HepG2 (cell line): ENCODE results near the gene THRSP. TPM values are rescaled to one million over a fixed set of nuclear protein-coding genes. Genes with fewer than 3 reads are reported as not detected.
A peak's percentile ranks its signal among the peaks of the same experiment; 100 is the strongest.

Experiments used
- ATAC-seq: fragments of 200-7000 bp; cut with Tn5 transposase; 3 replicates; pipeline ENCODE4 v1.9.1; 2020; ENCODE audit warnings: mild to moderate bottlenecking, moderate library complexity
- BruUV-seq: library from RNA; stranded (reverse); fragments of 400-500 nt; replicated peaks from 2 replicates; lab custom pipeline; 2021; lab: Mats Ljungman, UMichigan
- CTCF ChIA-PET: fragments of 300-600 bp; formaldehyde crosslinking; extraction: SDS; loops from one replicate; lab custom pipeline; 2021; ENCODE audit warnings: low total read pairs, inconsistent platforms, low intra/inter-chr PET ratio; lab: Yijun Ruan, JAX
- POLR2A ChIA-PET: fragments of 350-600 bp; sonication (Branson Sonifier 250); formaldehyde crosslinking; loops from one replicate; lab custom pipeline; 2020; ENCODE audit warnings: antibody characterized with exemption, inconsistent platforms; lab: Yijun Ruan, JAX
- DNase-seq: peaks from one replicate; pipeline ENCODE4 v3.0.0-alpha.2; 2015; ENCODE audit warnings: low spot score
- FAIRE-seq: peaks from 3 replicates; lab custom pipeline; 2011; peaks lifted over from hg19 to GRCh38; lab: Jason Lieb, UNC
- H2AFZ ChIP-seq: one replicate; pipeline ENCODE4 v1.6.1; 2011; ENCODE audit warnings: low read length, inconsistent platforms
- H3K27ac ChIP-seq: fragments of 300-600 bp; 3 replicates; pipeline ENCODE4 v1.8.0; 2011; ENCODE audit warnings: mixed run types, mild to moderate bottlenecking, mixed read lengths, low read length, inconsistent platforms; ENCODE audit not compliant: insufficient read depth; ENCODE audit errors: extremely low read length
- H3K27me3 ChIP-seq, 2 experiments: fragments of 200-600 bp in 1 of 2; 2 replicates in 1 of 2; 3 replicates in 1 of 2; pipeline versions ENCODE4 v1.6.0 to v1.8.0; 2011; ENCODE audit warnings: low read length in 2 of 2, mild to moderate bottlenecking in 2 of 2, moderate library complexity in 2 of 2, inconsistent platforms in 1 of 2; ENCODE audit not compliant: insufficient read depth in 2 of 2, control insufficient read depth in 1 of 2
- H3K36me3 ChIP-seq, 2 experiments: fragments of 200-600 bp in 1 of 2; replicated peaks in 1 of 2; 2 replicates in 1 of 2; 3 replicates in 1 of 2; pipeline versions ENCODE4 v1.5.1 to v1.8.0; 2011; ENCODE audit warnings: low read length in 2 of 2, inconsistent platforms in 1 of 2; ENCODE audit not compliant: insufficient read depth in 2 of 2, control insufficient read depth in 1 of 2
- H3K4me1 ChIP-seq: 2 replicates; pipeline ENCODE4 v1.5.1; 2012; ENCODE audit warnings: low read length, inconsistent platforms; ENCODE audit not compliant: insufficient read depth
- H3K4me2 ChIP-seq: 2 replicates; pipeline ENCODE4 v1.6.0; 2011; ENCODE audit warnings: low read depth, low read length, inconsistent platforms
- H3K4me3 ChIP-seq, 3 experiments: fragments of 200-600 bp in 1 of 3; sonication (generic), shearing (Covaris generic) in 1 of 3; replicated peaks in 1 of 3; 2 replicates each; pipeline ENCODE4 v1.5.1; 2011 to 2016; ENCODE audit warnings: low read length in 3 of 3, inconsistent platforms in 2 of 3, low read depth in 2 of 3, mild to moderate bottlenecking in 2 of 3, control low read depth in 1 of 3, mixed read lengths in 1 of 3; ENCODE audit not compliant: insufficient read depth in 1 of 3
- H3K79me2 ChIP-seq: one replicate; pipeline ENCODE4 v1.6.1; 2011; ENCODE audit warnings: low read length, inconsistent platforms; ENCODE audit not compliant: insufficient read depth
- H3K9ac ChIP-seq: 2 replicates; pipeline ENCODE4 v1.6.0; 2011; ENCODE audit warnings: mild to moderate bottlenecking, low read depth, low read length, inconsistent platforms; ENCODE audit not compliant: insufficient read depth
- H3K9me3 ChIP-seq: 2 replicates; pipeline ENCODE4 v1.5.1; 2012; ENCODE audit warnings: mild to moderate bottlenecking, low read length
- H4K20me1 ChIP-seq: 2 replicates; pipeline ENCODE4 v1.6.0; 2011; ENCODE audit warnings: inconsistent platforms, mild to moderate bottlenecking, low read length, moderate library complexity; ENCODE audit not compliant: insufficient read depth
- ATM ChIP-seq: fragments of 450-650 bp; IDR thresholded peaks from 2 replicates; pipeline ENCODE4 v1.7.1; 2017; ENCODE audit warnings: mild to moderate bottlenecking, borderline replicate concordance
- CAMTA2 ChIP-seq: sonication (generic); formaldehyde crosslinking; IDR thresholded peaks from 2 replicates; pipeline ENCODE4 v1.4.0; 2020; ENCODE audit warnings: mild to moderate bottlenecking, missing genetic modification reagents, borderline replicate concordance
- CEBPG ChIP-seq: IDR thresholded peaks from 2 replicates; pipeline ENCODE4 v1.6.1; 2016
- EHMT2 ChIP-seq: fragments of 200-600 bp; sonication (generic); IDR thresholded peaks from 2 replicates; pipeline ENCODE4 v1.7.0; 2017; ENCODE audit warnings: antibody characterized with exemption, low read depth, low read length, borderline replicate concordance
- HDAC2 ChIP-seq: sonication (generic); formaldehyde crosslinking; IDR thresholded peaks from 2 replicates; pipeline ENCODE4 v1.4.0; 2020; ENCODE audit warnings: missing genetic modification reagents
- LRRFIP1 ChIP-seq: sonication (generic); formaldehyde crosslinking; conservative IDR thresholded peaks from 2 replicates; pipeline ENCODE4 v1.4.0; 2020; ENCODE audit warnings: missing genetic modification reagents
- NFE2L1 ChIP-seq: sonication (generic); formaldehyde crosslinking; IDR thresholded peaks from 2 replicates; pipeline ENCODE4 v1.4.0; 2020; ENCODE audit warnings: missing genetic modification reagents, mild to moderate bottlenecking, borderline replicate concordance
- USF2 ChIP-seq, 2 experiments: sonication (generic) in 1 of 2; formaldehyde crosslinking in 1 of 2; IDR thresholded peaks; 2 replicates each; pipeline versions ENCODE4 v1.5.1 to v1.6.1; 2011 to 2020; ENCODE audit warnings: borderline replicate concordance in 1 of 2, low read depth in 1 of 2, low read length in 1 of 2, mild to moderate bottlenecking in 1 of 2, missing genetic modification reagents in 1 of 2, moderate library complexity in 1 of 2
- ZFP1 ChIP-seq: IDR thresholded peaks from 2 replicates; pipeline ENCODE4 v1.6.1; 2016
- ZNF136 ChIP-seq: sonication (generic); formaldehyde crosslinking; IDR thresholded peaks from 2 replicates; pipeline ENCODE4 v1.8.1; 2022; ENCODE audit warnings: low read depth, mild to moderate bottlenecking, moderate library complexity, missing genetic modification reagents
- ZNF251 ChIP-seq: sonication (generic); formaldehyde crosslinking; IDR thresholded peaks from 2 replicates; pipeline ENCODE4 v1.9.0; 2021; ENCODE audit warnings: mild to moderate bottlenecking, missing genetic modification reagents
- ZNF839 ChIP-seq: sonication (generic); formaldehyde crosslinking; IDR thresholded peaks from 2 replicates; pipeline ENCODE4 v1.4.0; 2020; ENCODE audit warnings: missing genetic modification reagents, mild to moderate bottlenecking, borderline replicate concordance
- WGBS: methylation state at CpG from one replicate; pipeline ENCODE4 v1.1.6; 2017; ENCODE audit warnings: low lambda C conversion rate; 5-methylcytosine and 5-hydroxymethylcytosine counted together
- in situ Hi-C: cut with HindIII; loops from 2 replicates; pipeline ENCODE4 v1.10.0; 2017; ENCODE audit warnings: low pct_unique_long_range_greater_than_20kb; ENCODE audit not compliant: extremely low pct_ligation_motif_present
- intact Hi-C: fragments of 100-400 bp; cut with micrococcal nuclease; formaldehyde crosslinking; loops from one replicate; pipeline ENCODE4 v1.10.0; 2022; ENCODE audit not compliant: unreplicated experiment
- polyA plus RNA-seq, 8 experiments: library from polyadenylated mRNA; depleted of rRNA in 3 of 8; stranded (reverse) in 7 of 8; unstranded in 1 of 8; fragments of >200 nt; fragmentation: Illumina TruSeq in 4 of 8; extraction: Trizol in 4 of 8; gene quantifications; 2 replicates each; pipeline versions ENCODE4 v1.2.1 to v1.2.3, GENCODE V29; 2011 to 2016; ENCODE audit warnings: low read depth in 4 of 8, missing spikeins in 1 of 8, mixed read lengths in 1 of 8; ENCODE audit not compliant: insufficient read depth in 1 of 8
- total RNA-seq, 5 experiments: library from RNA; depleted of rRNA; stranded (reverse); fragments of >200 nt; fragmentation: Illumina TruSeq; extraction: Trizol; gene quantifications; 2 replicates each; pipeline ENCODE4 v1.2.3, GENCODE V29; 2016; ENCODE audit warnings: low read depth in 1 of 5

Gene THRSP
- total and polyA plus RNA-seq, 2 of the 13 experiments (the other 11 are each of a cell fraction or from before 2014, with no cell fraction given) = 0.13 to 0.58 TPM

GRCh38 chr11:78079232-78080083 is 15.8 kb downstream of the THRSP start, which contains the start of gene NDUFC2:
NDUFC2 (minus strand) TSS chr11:78079862; CDS start chr11:78079744, 118 bp downstream.
- H3K27me3 ChIP-seq = no peaks in the 10 kb centered on the region; a peak in 1 of 5 replicates
- WGBS = under 1% methylated on average over 20 of the region's 68 CpGs
- peak within 1 kb of the TSS; percentile 86 to 96 (median 88) for H3K4me3 ChIP-seq
- FAIRE-seq = peak; percentile 50
- in situ Hi-C loops (no loop called here), intact Hi-C loops (loop anchor here (2.0 to 5.0 kb wide), 2 partner anchors 59 to 108 kb away; partner anchors contain the start of genes ALG8, KCTD21 and USP35)
- peak within 1 kb of the TSS; percentile 84 for H3K4me2 ChIP-seq
- H3K36me3 ChIP-seq = peaks cover 0 to 17% of the 10 kb centered on the region in 2 experiments; a peak in 3 of 5 replicates
- H3K9me3 ChIP-seq = no peaks in the 10 kb centered on the region
- peak within 1 kb of the TSS; percentile 96 for H3K9ac ChIP-seq
- peaks cover 57% of the 10 kb centered on the region for H3K79me2 ChIP-seq
- POLR2A ChIA-PET = interaction anchor here (1.0 to 5.0 kb wide), 13 partner anchors 7 to 495 kb away, joined by 4 to 37 read pairs (median 9); partner anchors contain the start of genes ALG8, INTS4, KCTD21 and NARS2
- H2AFZ ChIP-seq = peak within 1 kb of the TSS; percentile 18
- peaks cover 27% of the 10 kb centered on the region for H4K20me1 ChIP-seq
- H3K27ac ChIP-seq = peak within 1 kb of the TSS; percentile 87
- H3K4me1 ChIP-seq = peaks cover 55% of the 10 kb centered on the region
- CTCF ChIA-PET = no interaction called here
- ATAC-seq = peak; percentile 90
- DNase-seq = peak; percentile 58
- BruUV-seq = TSS peak; percentile 81
- TF ChIP-seq CAMTA2 (CRISPR knock-in tag) (no peak), ZFP1 (CRISPR knock-in tag) (peak; percentile 70; the same call in 1 of the 2 replicates), NFE2L1 (CRISPR knock-in tag) (no peak), HDAC2 (peak; percentile 92), ZNF251 (CRISPR knock-in tag) (no peak), LRRFIP1 (CRISPR knock-in tag) (0 out of 2 replicates have a peak, but pooled peaks have one; percentile 49), ZNF839 (CRISPR knock-in tag) (no peak), ZNF136 (peak; percentile 66; the same call in 1 of the 2 replicates), USF2 (IDR thresholded peaks at IDR 0.05; ENCODE audit: low read depth, low read length) (no peak), USF2 (CRISPR knock-in tag; IDR thresholded peaks at IDR 0.05; ENCODE audit: borderline replicate concordance) (no peak; the same call in 1 of the 2 replicates), ATM (no peak), EHMT2 (peak; percentile 33; the same call in 1 of the 2 replicates), CEBPG (CRISPR knock-in tag) (peak; percentile 59)
